IPS-18c (cell line): Measurements from ENCODE around the gene C2orf68.
"Not testable (repeated sequence)": the region's sequence is repeated elsewhere in the genome, so short reads cannot be mapped to it uniquely, and the experiment has no call there.

Experiments used
- H3K4me3 ChIP-seq: 2 replicates; pipeline ENCODE4 v1.7.0; 2013; ENCODE audit warnings: low read depth, mild to moderate bottlenecking, low read length, moderate library complexity; ENCODE audit not compliant: insufficient read depth
- H3K9me3 ChIP-seq: one replicate; pipeline ENCODE4 v1.6.1; 2013; ENCODE audit warnings: mild to moderate bottlenecking, low read length, moderate library complexity; ENCODE audit not compliant: control insufficient read depth, insufficient read depth

Gene C2orf68

GRCh38 chr2:85577063-85577385 is 34.8 kb downstream of the C2orf68 start:
- Histone ChIP-seq H3K9me3 (no peaks in the 10 kb centered on the region), H3K4me3 (no peak overlapping the region)

- Histone ChIP-seq H3K4me3 (no peak overlapping the region), H3K9me3 (no peaks in the 10 kb centered on the region)
Measured at GRCh38 chr2:85575739-85576138, 36.1 kb downstream of the C2orf68 start.

- Histone ChIP-seq H3K9me3 (no peaks in the 10 kb centered on the region), H3K4me3 (no peak overlapping the region)
Measured at GRCh38 chr2:85566265-85566664, 45.6 kb downstream of the C2orf68 start.

- Histone ChIP-seq H3K9me3 (no peaks in the 10 kb centered on the region), H3K4me3 (no peak overlapping the region)
Measured at GRCh38 chr2:85564144-85564563, 47.7 kb downstream of the C2orf68 start.

- Histone ChIP-seq H3K9me3 (no peaks in the 10 kb centered on the region), H3K4me3 (peak within 1 kb of the TSS; percentile 82)
Measured at GRCh38 chr2:85561280-85562212, 50.3 kb downstream of the C2orf68 start, which contains the start of gene GGCX. Gene GGCX (minus strand): TSS chr2:85561493. CDS start chr2:85561428, 65 bp downstream.

- H3K4me3 ChIP-seq = peak overlapping the region; percentile 82
Measured at GRCh38 chr2:85560812-85561279, 51.0 kb downstream of the C2orf68 start.

GRCh38 chr2:85560403-85560726 is 51.5 kb downstream of the C2orf68 start:
- peak overlapping the region; percentile 82 for H3K4me3 ChIP-seq
- H3K9me3 ChIP-seq = not testable (repeated sequence)

More at GRCh38 chr2:85560812-85561279, 51.0 kb downstream of the C2orf68 start:
- no peaks in the 10 kb centered on the region for H3K9me3 ChIP-seq

- H3K4me3 ChIP-seq = no peak overlapping the region
- no peaks in the 10 kb centered on the region for H3K9me3 ChIP-seq
Measured at GRCh38 chr2:85558160-85558559, 53.7 kb downstream of the C2orf68 start.

- Histone ChIP-seq H3K9me3 (no peaks in the 10 kb centered on the region), H3K4me3 (no peak overlapping the region)
Measured at GRCh38 chr2:85557130-85557529, 54.7 kb downstream of the C2orf68 start.
